Liver (tissue), 9 donors: ENCODE results near the gene SLAIN2. TPM values are rescaled to one million over a fixed set of nuclear protein-coding genes. Genes with fewer than 3 reads are reported as not detected.

Experiments
- DNase-seq: peaks from one replicate; pipeline ENCODE4 v3.0.0-alpha.2; 2017; ENCODE audit warnings: low spot score
- H3K27ac ChIP-seq, 2 donors: one replicate each; pipeline ENCODE4 v1.7.0; 2013; ENCODE audit warnings: inconsistent platforms in 2 of 2, low read length in 2 of 2, control low read depth in 1 of 2, low read depth in 1 of 2, mild to moderate bottlenecking in 1 of 2
- H3K27me3 ChIP-seq, 4 donors: one replicate each; pipeline versions ENCODE4 v1.6.1 to v1.7.0; 2013; ENCODE audit warnings: low read length in 3 of 4, inconsistent platforms in 1 of 4, mild to moderate bottlenecking in 1 of 4, moderate library complexity in 1 of 4; ENCODE audit not compliant: control insufficient read depth in 4 of 4, insufficient read depth in 4 of 4
- H3K36me3 ChIP-seq, 4 donors: one replicate each; pipeline versions ENCODE4 v1.6.1 to v1.7.0; 2013; ENCODE audit warnings: low read length in 3 of 4, mild to moderate bottlenecking in 3 of 4, low read depth in 1 of 4, moderate library complexity in 1 of 4; ENCODE audit not compliant: control insufficient read depth in 4 of 4, insufficient read depth in 3 of 4
- H3K4me1 ChIP-seq, 4 donors: one replicate each; pipeline versions ENCODE4 v1.6.1 to v1.7.0; 2013; ENCODE audit warnings: low read length in 3 of 4, mild to moderate bottlenecking in 3 of 4, moderate library complexity in 1 of 4; ENCODE audit not compliant: control insufficient read depth in 4 of 4, insufficient read depth in 4 of 4
- H3K4me3 ChIP-seq, 3 donors: one replicate each; pipeline versions ENCODE4 v1.6.1 to v1.7.0; 2013; ENCODE audit warnings: low read length in 3 of 3, control low read depth in 1 of 3, low read depth in 1 of 3, mild to moderate bottlenecking in 1 of 3
- H3K9ac ChIP-seq, 2 donors: one replicate each; pipeline ENCODE4 v1.7.0; 2013; ENCODE audit warnings: low read length in 2 of 2, mild to moderate bottlenecking in 2 of 2, moderate library complexity in 2 of 2, control low read depth in 1 of 2, low read depth in 1 of 2
- H3K9me3 ChIP-seq, 4 donors: one replicate each; pipeline versions ENCODE4 v1.6.1 to v1.7.0; 2013; ENCODE audit warnings: low read length in 3 of 4; ENCODE audit not compliant: control insufficient read depth in 4 of 4
- ATF3 ChIP-seq: IDR thresholded peaks from 2 replicates; pipeline ENCODE4 v1.6.1; 2016; ENCODE audit warnings: antibody characterized with exemption
- EGR1 ChIP-seq, 2 donors: IDR thresholded peaks; 2 replicates each; pipeline ENCODE4 v1.6.1; 2016 to 2018; ENCODE audit warnings: antibody characterized with exemption in 2 of 2, low read depth in 2 of 2
- FOXA1 ChIP-seq: IDR thresholded peaks from 2 replicates; pipeline ENCODE4 v1.6.1; 2016; ENCODE audit warnings: antibody characterized with exemption
- FOXA2 ChIP-seq: IDR thresholded peaks from 2 replicates; pipeline ENCODE4 v1.6.1; 2016; ENCODE audit warnings: antibody characterized with exemption
- GABPA ChIP-seq, 2 donors: IDR thresholded peaks in 1 of 2; conservative IDR thresholded peaks in 1 of 2; 2 replicates each; pipeline ENCODE4 v1.6.1; 2016; ENCODE audit warnings: antibody characterized with exemption in 2 of 2, mild to moderate bottlenecking in 1 of 2, moderate library complexity in 1 of 2
- HNF4A ChIP-seq, 2 donors: conservative IDR thresholded peaks; 2 replicates each; pipeline ENCODE4 v1.6.1; 2016; ENCODE audit warnings: antibody characterized with exemption in 2 of 2, mild to moderate bottlenecking in 2 of 2
- HNF4G ChIP-seq: IDR thresholded peaks from 2 replicates; pipeline ENCODE4 v1.6.1; 2016; ENCODE audit warnings: antibody characterized with exemption
- JUND ChIP-seq, 2 donors: IDR thresholded peaks; 2 replicates each; pipeline ENCODE4 v1.6.1; 2016; ENCODE audit warnings: antibody characterized with exemption in 2 of 2
- MAX ChIP-seq: IDR thresholded peaks from 2 replicates; pipeline ENCODE4 v1.6.1; 2016; ENCODE audit warnings: antibody characterized with exemption
- NR2F2 ChIP-seq: IDR thresholded peaks from 2 replicates; pipeline ENCODE4 v1.6.1; 2016; ENCODE audit warnings: antibody characterized with exemption
- RAD21 ChIP-seq, 2 donors: IDR thresholded peaks; 2 replicates each; pipeline ENCODE4 v1.6.1; 2016; ENCODE audit warnings: antibody characterized with exemption in 2 of 2, mild to moderate bottlenecking in 2 of 2
- REST ChIP-seq: IDR thresholded peaks from 2 replicates; pipeline ENCODE4 v1.6.1; 2016; ENCODE audit warnings: antibody characterized with exemption, mild to moderate bottlenecking
- RXRA ChIP-seq, 2 donors: IDR thresholded peaks; 2 replicates each; pipeline ENCODE4 v1.6.1; 2017 to 2018; ENCODE audit warnings: antibody characterized with exemption in 2 of 2, mild to moderate bottlenecking in 1 of 2
- SP1 ChIP-seq: IDR thresholded peaks from 2 replicates; pipeline ENCODE4 v1.6.1; 2018; ENCODE audit warnings: antibody characterized with exemption, mild to moderate bottlenecking
- TAF1 ChIP-seq: conservative IDR thresholded peaks from 2 replicates; pipeline ENCODE4 v1.6.1; 2016; ENCODE audit warnings: antibody characterized with exemption, mild to moderate bottlenecking
- YY1 ChIP-seq: IDR thresholded peaks from 2 replicates; pipeline ENCODE4 v1.6.1; 2016; ENCODE audit warnings: antibody characterized with exemption, mild to moderate bottlenecking
- ZBTB33 ChIP-seq: IDR thresholded peaks from 2 replicates; pipeline ENCODE4 v1.6.1; 2016; ENCODE audit warnings: antibody characterized with exemption
- WGBS: extraction: QIAGEN DNeasy Blood & Tissue Kit; methylation state at CpG from one replicate; pipeline ENCODE4 v1.1.7; 2013; 5-methylcytosine and 5-hydroxymethylcytosine counted together
- polyA plus RNA-seq, 2 donors: library from polyadenylated mRNA; stranded (reverse) in 1 of 2; unstranded in 1 of 2; fragments of 200-250 nt in 1 of 2; fragments of >200 nt in 1 of 2; fragmentation: Nextera tagmentation in 1 of 2; extraction: Ambion mirVana in 1 of 2; gene quantifications; one replicate each; pipeline versions ENCODE4 v1.2.1 to v1.2.3, GENCODE V29; 2013 to 2015
- total RNA-seq, 2 donors: library from RNA; depleted of rRNA; stranded (reverse); fragments of >200 nt; gene quantifications; one replicate each; pipeline ENCODE4 v1.2.3, GENCODE V29; 2014
- TF ChIP-seq, protein P1 (sequence below): fragments of 150-350 bp; IDR thresholded peaks from 2 replicates; pipeline ENCODE4 v1.5.1; 2017; ENCODE audit warnings: improper control_type of control experiment, low read depth, low read length; ENCODE audit not compliant: missing input control
- donor health status: healthy.
- donor health status: healthy.
- donor health status: healthy.
- donor health status: healthy.
- donor health status: healthy.

SLAIN2 gene
- total and polyA plus RNA-seq, 4 donors = 12.1 to 32.5 (median 16.6) TPM

DNA sequence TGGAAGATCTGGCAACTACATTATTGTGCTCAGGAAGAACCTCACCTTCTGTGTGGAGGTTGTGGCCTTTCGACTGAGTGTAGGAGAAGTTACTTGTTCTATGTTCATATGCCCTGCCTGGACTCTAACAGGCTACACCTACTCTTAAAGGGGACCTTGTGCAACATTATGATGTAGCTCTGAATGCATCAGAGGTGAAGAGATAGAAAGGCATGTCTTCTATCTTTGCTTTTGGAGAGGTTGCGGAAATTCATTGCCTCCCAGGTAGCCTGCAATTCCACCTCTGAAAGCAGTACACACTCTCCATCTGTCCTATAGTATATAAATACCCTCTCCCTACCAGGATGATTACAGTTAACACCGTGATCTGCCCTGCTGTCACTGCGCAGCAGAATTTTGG lies 7.1 kb upstream of the SLAIN2 start:
- H3K4me1 ChIP-seq = peaks cover 0 to 6% (median 2%) of the 10 kb centered on the region in 4 donors
- no peak for TF ChIP-seq NR2F2
- no peak for TF ChIP-seq JUND (IDR thresholded peaks at IDR 0.05)
- no peak for TF ChIP-seq FOXA1
- no peak for TF ChIP-seq TAF1
- TF ChIP-seq EGR1 (IDR thresholded peaks at IDR 0.05; ENCODE audit: low read depth in 2 of 2) = no peak
- TF ChIP-seq MAX = no peak
- TF ChIP-seq RAD21 (IDR thresholded peaks at IDR 0.05) = no peak
- TF ChIP-seq RXRA (IDR thresholded peaks at IDR 0.05) = no peak
- TF ChIP-seq SP1 = no peak
- no peak for TF ChIP-seq YY1
- no peak for TF ChIP-seq GABPA (IDR thresholded peaks at IDR 0.05 in 1 of 2, conservative IDR thresholded peaks at IDR 0.05 in 1 of 2)
- TF ChIP-seq REST = no peak
- no peak for TF ChIP-seq ZBTB33
- TF ChIP-seq ATF3 = no peak
- no peak for TF ChIP-seq FOXA2
- TF ChIP-seq HNF4G = no peak
- TF ChIP-seq, protein P1, sequence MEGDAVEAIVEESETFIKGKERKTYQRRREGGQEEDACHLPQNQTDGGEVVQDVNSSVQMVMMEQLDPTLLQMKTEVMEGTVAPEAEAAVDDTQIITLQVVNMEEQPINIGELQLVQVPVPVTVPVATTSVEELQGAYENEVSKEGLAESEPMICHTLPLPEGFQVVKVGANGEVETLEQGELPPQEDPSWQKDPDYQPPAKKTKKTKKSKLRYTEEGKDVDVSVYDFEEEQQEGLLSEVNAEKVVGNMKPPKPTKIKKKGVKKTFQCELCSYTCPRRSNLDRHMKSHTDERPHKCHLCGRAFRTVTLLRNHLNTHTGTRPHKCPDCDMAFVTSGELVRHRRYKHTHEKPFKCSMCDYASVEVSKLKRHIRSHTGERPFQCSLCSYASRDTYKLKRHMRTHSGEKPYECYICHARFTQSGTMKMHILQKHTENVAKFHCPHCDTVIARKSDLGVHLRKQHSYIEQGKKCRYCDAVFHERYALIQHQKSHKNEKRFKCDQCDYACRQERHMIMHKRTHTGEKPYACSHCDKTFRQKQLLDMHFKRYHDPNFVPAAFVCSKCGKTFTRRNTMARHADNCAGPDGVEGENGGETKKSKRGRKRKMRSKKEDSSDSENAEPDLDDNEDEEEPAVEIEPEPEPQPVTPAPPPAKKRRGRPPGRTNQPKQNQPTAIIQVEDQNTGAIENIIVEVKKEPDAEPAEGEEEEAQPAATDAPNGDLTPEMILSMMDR = no peak
- no peak for TF ChIP-seq HNF4A (conservative IDR thresholded peaks at IDR 0.05)
- H3K27me3 ChIP-seq = no peaks in the 10 kb centered on the region
- DNase-seq = no peak
- no peak overlapping the region for H3K4me3 ChIP-seq
- no peak overlapping the region for H3K9ac ChIP-seq
- no peaks in the 10 kb centered on the region for H3K36me3 ChIP-seq
- WGBS = 95% methylated on average over 4 of the region's 4 CpGs
- no peaks in the 10 kb centered on the region for H3K9me3 ChIP-seq
- H3K27ac ChIP-seq = no peak overlapping the region
